GM19395 (cell line): Measurements from ENCODE around the gene MYG1.
"Not testable (repeated sequence)": the region's sequence is repeated elsewhere in the genome, so short reads cannot be mapped to it uniquely, and the experiment has no call there.

Experiments
- ATAC-seq: cut with Tn5 transposase; IDR thresholded peaks from one replicate; pipeline ENCODE4 v1.9.1; 2021; ENCODE audit warnings: mild to moderate bottlenecking, moderate library complexity; ENCODE audit not compliant: unreplicated experiment

The MYG1 gene

DNA sequence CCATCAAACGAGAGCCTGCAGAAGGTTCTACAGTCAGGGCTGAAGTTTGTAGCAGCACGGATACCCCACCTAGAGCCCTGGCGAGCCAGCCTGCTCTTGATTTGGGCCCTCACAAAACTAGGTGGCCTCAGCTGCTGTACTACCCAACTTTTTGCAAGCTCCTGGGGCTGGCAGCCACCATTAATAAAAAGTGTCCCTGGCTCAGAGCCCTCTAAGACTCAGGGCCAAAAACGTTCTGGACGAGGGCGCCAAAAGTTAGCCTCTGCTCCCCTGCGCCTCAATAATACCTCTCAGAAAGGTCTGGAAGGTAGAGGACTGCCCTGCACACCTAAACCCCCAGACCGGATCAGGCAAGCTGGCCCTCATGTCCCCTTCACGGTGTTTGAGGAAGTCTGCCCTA lies 13.0 kb upstream of the MYG1 start:
- no peak for ATAC-seq

DNA sequence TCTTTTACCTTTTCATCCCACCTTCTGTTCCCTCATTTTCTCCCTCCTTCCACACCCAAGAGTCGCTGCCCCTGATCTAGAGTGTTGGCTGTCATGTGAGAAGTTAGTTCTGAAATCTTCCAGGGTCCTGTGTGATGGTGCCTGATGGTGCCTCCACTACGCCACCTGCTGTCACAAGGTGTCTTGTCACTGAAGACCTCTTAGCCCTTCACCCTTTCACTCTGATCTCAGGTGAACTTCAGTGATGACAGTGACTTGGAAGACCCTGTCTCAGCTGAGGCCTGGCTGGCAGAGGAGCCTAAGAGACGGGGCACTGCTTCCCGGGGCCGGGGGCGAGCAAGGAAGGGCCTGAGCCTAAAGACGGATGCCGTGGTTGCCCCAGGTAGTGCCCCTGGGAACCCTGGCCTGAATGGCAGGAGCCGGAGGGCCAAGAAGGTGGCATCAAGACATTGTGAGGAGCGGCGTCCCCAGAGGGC lies 11.7 kb upstream of the MYG1 start:
- no peak for ATAC-seq

DNA sequence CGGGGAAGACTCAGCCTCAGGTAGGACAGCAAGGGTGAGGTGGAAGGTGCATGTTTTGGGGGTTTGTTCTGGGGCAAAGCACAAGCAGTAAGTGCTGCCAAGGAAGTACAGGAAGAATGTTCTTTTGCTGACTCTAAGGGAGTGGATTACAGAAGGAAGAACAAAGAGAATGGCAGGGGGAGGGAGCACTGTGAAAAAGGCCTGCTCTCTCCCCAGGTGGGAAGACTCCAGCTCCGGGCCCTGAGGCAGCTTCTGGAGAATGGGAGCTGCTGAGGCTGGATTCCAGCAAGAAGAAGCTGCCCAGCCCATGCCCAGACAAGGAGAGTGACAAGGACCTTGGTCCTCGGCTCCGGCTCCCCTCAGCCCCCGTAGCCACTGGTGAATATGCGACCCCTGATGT lies 11.2 kb upstream of the MYG1 start:
- ATAC-seq = no peak

DNA sequence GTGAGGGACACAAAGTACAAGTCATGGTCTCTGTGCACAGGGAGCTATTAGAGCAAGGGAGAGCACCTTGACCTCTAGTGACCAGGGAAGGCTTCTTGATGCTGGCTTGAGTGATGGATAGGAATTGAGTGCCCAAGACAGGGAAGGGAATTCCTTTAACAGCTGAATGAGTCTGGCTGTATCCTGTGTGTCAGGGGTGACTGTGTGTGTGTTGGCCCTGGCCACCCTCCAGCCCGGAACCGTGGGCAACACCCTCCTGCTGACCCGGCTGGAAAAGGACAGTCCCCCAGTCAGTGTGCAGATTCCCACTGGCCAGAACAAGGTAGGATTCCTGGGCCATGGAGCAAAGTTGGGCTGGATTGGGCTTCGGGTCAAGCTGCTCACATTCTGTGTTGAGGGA lies 9.6 kb upstream of the MYG1 start:
- no peak for ATAC-seq

DNA sequence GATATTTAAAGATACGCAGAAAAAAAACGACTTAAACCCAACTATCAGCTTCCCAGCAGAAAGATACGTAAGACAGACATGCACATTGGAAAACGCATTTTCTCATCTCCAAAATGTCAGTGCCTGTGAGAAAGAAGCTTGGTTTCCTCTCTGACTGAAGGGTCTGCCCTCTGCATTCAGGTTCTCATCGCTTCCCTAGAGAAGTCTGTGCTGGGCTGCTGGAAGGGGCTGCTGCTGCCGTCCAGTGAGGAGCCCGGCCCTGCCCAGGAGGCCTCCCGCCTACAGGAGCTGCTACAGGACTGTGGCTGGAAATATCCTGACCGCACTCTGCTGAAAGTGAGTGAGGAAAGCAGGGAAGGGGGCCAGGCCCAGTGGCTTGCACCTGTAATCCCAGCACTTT lies 8.8 kb upstream of the MYG1 start:
- no peak for ATAC-seq

DNA sequence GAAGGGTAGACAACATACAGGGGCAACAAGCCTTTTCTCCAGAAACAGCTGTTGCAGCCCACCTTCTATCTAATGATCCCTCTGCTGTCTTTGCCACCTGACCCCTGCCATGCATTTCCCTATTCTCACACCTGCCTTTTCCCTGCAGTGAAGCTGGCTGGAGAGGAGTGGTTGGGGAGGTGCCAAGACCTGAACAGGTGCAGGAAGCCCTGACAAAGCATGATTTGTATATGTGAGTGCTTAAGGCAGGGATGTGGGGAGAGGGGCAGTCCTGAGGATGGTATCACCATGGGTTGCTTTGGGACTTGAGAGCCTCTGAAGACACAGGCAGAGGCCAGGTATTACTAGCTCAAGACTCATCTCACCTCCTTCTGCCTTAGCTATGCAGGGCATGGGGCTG lies 7.1 kb upstream of the MYG1 start:
- ATAC-seq = no peak

DNA sequence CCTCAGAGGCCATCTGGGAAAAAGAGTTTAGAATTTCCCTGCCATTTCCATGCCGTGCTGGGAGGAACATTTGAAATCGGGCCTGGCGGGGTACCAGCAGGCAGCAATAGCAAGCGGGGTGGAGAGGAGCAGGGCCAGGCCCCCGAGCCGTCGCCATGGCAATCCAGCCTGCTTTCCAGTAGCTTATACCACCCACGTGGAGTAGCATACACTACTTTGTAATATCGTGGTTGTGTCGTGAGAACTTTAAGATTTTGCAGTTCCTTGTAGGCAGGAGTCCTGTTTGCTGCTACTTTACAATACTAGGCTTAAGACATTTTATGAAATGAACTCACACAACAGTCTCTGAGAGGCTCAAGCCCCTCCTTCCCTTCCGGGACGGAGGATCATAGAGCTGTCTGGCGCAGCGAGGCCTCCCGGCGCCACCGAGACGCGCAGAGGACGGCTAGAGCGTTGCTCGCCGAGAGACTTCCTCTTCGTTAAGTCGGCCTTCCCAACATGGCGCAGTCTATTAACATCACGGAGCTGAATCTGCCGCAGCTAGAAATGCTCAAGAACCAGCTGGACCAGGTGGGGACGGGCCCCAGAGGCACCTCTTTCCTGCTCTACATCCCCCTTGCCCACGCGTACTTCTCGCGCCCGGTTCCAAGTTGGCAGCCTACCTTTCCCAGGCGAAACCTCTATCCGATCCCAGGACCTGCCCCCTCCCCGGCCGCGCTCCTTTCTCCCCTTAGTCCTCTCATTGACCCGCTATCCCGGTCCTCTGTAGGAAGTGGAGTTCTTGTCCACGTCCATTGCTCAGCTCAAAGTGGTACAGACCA lies 4.2 kb upstream of the MYG1 start, which contains the start of gene PFDN5:
TSS of gene PFDN5 (plus strand) at position 473 of the 821 bp plus-strand sequence. CDS start at position 499, 26 bp downstream.
- ATAC-seq = peak; percentile 83

DNA sequence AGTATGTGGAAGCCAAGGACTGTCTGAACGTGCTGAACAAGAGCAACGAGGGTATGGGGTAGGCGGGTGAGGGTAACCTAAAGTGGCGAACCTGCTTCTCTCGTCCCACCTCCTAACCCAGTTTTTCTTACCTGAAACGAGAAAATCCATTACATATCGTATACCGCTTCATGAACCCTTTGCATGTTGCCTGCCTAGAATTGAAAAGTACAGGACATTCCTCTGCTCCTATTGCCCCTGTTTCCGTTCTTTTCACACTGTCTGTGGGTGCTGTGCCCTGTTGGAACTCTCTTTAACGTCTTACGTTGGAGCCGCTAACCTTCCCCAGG lies 3.6 kb upstream of the MYG1 start:
- no peak for ATAC-seq

DNA sequence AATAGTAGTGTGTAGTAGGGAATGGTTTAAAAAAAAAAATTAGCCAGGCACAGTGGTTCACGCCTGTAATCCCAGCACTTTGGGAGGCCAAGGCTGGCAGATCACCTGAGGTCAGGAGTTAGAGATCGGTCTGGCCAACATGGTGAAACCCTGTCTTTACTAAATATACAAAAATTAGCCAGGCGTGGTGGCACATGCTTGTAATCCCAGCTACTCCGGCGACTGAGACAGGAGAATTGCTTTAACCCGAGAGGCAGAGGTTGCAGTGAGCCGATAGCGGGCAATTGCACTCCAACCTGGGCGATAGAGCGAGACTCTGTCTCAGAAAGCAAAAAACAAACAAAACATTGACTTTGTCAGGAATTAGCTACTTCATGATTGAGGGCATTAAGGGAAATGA lies 2.4 kb upstream of the MYG1 start:
- ATAC-seq = not testable (repeated sequence)

DNA sequence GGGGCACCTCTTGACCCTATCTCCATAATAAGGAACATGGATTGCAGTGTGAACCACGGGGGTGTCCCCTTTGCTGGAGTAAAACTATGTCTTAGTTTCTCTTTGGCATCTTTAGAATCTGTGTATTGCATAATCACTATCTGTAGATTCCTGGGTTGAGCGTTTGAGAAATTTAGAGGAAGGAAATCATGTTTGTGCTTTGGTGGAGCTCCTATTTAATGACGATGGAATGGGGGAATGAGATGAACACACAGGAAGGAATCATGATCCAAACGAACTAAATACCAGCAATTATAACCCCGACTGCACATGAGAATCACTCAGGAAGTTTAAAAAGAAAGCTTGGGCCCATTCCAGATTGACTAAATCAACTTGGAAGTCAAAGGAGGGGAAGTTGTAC lies 1.3 kb upstream of the MYG1 start:
- ATAC-seq = no peak

DNA sequence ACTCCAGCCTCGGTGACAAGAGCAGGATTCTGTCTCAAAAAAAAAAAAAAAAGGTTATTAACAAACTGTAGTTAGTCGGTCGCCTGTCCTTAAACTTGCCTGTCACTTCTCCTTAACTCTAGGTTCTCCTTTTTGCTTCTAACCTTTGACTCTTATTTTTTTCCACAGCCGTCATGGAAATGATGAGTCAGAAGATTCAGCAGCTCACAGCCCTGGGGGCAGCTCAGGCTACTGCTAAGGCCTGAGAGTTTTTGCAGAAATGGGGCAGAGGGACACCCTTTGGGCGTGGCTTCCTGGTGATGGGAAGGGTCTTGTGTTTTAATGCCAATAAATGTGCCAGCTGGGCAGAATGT lies 418 bp upstream of the MYG1 start:
- ATAC-seq = no peak

DNA sequence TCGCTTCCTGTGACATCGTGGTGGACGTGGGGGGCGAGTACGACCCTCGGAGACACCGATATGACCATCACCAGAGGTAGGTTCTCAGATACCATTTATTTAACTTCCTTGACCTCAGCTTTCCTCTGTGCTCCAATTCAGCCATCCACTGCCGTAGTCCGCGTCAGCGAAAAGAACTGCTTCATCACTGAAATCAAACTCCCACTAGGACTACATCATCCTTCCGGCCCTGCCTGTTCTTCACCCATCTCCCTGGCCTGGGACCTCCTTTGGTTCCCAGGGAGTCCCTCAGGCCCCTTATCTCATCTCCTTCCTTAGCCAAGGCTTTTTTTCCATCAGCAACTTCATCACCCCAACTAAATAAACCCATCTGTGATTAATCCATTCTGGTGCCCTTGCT lies 692 bp downstream of the MYG1 start:
- ATAC-seq = no peak

DNA sequence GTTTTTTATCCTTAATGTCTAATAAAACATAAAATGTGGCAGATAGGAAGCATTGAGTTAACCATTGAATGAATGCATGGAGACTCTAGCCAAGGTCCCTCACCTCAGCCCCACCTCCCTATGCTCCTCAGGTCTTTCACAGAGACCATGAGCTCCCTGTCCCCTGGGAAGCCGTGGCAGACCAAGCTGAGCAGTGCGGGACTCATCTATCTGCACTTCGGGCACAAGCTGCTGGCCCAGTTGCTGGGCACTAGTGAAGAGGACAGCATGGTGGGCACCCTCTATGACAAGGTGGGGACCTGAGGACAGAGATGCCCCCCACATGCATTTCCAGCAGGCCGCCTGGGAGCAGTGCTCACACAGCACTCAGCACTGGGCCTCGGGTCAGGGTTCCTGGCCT lies 3.4 kb downstream of the MYG1 start:
- ATAC-seq = no peak

DNA sequence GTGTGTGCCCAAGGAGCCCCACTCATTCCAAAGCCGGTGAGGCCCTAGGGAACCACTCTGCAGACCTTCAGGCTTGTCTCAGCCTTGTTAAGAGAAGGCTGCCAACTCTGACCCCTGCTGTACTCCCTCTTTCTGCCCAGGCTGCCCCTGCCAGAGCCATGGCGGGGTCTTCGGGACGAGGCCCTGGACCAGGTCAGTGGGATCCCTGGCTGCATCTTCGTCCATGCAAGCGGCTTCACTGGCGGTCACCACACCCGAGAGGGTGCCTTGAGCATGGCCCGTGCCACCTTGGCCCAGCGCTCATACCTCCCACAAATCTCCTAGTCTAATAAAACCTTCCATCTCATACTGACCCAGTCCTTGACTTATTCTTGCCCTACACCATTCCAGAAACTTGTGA lies 7.3 kb downstream of the MYG1 start:
- ATAC-seq = no peak

DNA sequence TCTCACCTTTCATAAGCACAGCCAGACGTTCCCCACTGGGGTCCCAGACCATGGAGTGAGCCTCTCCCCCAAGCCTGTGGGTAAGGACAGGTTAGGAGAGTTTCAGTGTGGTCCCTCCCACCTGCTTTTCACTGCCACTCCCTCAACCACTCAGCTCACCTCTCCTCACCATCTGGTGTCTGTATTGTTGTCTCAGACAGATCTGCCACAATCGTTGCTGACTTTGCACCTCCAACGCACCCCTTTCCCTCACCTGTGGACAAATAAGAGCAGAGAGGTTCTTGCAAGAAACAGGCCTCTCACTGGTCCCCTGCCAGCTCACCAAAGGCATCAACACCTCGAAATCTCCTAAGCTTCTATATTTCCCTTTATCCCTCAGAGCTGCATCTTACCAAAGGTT lies 8.8 kb downstream of the MYG1 start:
- no peak for ATAC-seq

DNA sequence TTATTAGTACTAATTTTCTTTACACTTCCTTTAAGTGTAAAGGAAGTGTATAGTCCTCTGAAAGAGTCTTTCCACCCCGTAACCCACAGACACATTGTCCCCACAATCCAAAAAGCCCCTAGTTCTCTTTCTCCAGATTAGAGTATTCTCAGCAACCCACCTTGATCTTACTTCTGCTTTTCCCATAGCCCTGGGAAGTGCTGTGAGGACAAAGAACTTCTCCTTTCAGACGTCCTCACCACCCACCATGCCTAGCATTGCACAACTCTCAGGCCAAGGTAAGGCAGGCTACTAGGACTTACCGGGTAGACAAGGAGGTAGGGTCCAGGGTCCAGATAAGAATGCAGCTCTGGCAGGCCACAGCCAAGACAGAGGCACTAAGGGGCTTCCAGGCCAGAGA lies 14.5 kb downstream of the MYG1 start:
- no peak for ATAC-seq

DNA sequence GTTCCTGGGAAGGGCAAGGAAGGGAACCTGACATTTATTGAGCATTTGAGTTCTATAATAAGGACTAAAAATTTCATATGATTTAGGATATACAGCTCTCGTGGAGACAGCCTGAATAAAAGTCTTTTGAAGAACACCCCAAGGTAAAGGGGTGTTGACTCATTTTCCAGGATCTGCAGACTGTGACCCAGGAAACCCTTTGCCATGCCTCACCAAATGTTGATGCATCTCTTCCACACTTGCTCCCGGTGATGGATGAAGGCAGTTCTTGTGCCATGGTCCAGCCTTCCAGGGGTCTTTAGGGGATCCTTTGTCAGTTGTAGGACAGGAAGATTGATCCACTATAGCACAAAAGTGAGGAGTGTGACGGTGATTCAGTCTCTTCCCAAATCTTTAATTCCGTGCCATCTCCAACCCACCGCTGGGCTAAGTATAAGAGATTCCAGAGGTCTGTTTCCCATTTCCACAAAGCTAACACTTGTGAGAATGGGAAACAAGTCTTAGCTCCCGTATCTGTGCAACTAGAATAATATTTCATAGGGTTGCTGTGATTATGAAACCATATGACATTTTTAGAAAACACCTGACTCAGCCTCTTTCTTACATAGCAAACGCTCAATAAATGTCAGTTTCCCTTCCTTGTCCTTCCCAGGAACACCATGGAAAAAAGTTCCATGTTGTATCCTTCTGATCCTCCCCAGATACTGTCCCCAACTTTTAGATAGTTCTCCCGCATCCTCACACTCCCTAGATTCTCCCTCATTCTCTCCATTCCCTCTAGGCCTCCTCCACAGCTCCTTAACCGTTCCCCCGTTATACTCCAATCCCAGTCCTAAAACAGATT lies 21.1 kb downstream of the MYG1 start:
- ATAC-seq = no peak

DNA sequence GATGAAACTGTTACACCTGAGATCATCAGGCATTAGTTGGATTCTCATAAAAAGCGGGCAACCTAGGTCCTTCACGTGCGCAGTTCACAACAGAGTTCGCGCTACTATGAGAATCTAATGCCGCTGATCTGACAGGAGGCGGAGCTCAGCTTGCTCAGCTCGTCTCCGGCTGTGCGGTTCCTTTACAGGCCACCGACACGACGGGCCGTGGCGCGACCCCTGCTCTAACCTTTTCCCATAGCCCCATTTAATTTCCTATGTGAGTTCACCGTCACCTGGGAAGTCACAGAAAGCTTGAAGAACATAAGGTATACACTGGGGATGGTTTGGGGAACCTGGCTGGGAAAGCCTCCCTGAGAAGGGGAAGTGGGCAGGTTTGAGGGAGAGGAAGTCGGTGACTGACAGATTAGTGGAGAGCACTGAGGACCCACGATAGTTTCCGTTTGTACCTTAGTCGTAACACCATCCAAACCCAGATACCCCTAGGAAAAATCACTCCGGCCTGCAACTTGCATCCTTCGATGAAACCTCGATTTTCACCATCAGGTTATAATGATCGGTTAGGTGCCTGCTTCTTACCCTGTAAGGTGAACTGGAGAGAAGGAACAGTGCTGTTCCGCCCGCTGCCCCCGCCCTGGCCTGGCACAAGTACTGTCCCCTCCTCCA lies 24.8 kb downstream of the MYG1 start:
- peak; percentile 42 for ATAC-seq

DNA sequence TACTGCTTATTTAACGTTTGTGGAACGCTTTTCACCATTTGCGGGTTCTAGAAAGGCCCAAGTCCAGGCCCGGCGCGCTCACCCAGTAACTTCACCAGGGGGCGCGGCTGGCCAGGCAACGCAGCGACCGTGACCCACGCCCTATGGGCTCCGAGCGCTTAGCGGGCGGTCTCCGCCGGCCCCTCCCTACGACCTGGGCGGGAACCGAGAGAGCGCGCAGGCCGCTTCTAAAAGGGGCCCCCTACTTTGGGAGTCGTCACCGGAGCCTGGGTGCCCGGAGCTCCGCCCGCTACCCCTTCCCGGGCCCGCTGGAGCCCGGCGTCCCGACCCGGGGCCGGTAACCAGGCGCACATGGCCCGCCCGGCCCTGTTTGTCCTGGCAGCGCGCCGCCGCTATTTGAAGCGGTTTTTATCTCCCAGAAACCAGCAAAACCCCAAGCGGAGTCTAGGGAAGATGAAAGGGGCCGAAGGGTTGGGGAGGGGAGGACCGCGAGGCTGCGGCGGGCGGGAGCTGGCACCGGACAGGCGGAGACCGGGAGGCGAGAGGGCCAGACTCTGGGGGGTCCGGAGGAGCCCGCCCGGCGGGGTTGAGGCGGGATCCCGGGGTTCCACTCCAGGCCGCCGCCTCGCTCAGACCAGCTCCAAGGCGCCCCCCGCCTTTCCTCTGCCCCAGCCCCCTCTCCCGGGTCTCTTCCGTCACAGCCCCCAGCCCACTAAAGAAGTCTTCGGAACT lies 25.4 kb downstream of the MYG1 start:
- ATAC-seq = peak; percentile 49

DNA sequence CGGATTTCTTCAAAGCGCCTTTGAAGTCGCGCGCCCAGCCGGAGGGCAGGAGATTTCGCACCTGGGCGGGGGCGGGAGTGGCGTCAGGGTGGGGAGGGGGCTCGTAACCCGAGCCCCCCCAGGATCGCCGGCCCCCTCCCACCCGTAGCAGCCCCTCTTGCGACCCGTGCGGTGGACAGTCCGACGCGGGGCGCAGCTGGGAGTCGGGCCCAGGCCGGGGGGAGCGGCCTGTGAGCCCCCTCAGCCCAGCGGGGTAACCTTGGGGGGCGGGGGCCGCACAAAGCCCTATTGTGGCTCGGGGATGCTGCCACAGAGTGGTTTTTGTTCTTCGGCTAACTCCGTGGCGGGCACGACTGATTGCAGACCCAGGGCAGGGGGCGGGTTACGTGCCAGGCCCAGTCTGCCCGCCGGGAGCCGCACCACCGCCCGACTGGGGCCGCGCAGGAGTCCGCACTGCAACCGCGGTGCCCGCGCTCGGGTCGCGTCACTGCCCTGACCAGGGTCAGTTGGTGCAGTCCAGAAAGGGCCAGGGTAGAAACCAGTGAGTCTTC lies 26.1 kb downstream of the MYG1 start:
- no peak for ATAC-seq
